CD14-positive monocyte (primary cell): ENCODE measurements around the gene COL6A1. TPM values are rescaled to one million over a fixed set of nuclear protein-coding genes. Genes with fewer than 3 reads are reported as not detected.

ENCODE experiments used
- DNase-seq, 3 donors: peaks; one replicate each; pipeline ENCODE4 v3.0.0-alpha.2; 2011 to 2022
- H2AFZ ChIP-seq: 2 replicates; pipeline ENCODE4 v1.6.0; 2012; ENCODE audit warnings: mild to moderate bottlenecking, low read depth, low read length, inconsistent platforms; ENCODE audit not compliant: insufficient read depth, poor library complexity, severe bottlenecking
- H3K27ac ChIP-seq, 2 donors: 1 replicate in 1 of 2; 2 replicates in 1 of 2; pipeline ENCODE4 v1.5.1; 2012 to 2013; ENCODE audit warnings: low read length in 2 of 2, control low read depth in 1 of 2, inconsistent platforms in 1 of 2, low read depth in 1 of 2, mild to moderate bottlenecking in 1 of 2
- H3K27me3 ChIP-seq, 2 donors: one replicate each; pipeline versions ENCODE4 v1.6.0 to v1.6.1; 2011 to 2013; ENCODE audit warnings: low read length in 2 of 2; ENCODE audit not compliant: control insufficient read depth in 2 of 2, insufficient read depth in 2 of 2
- H3K36me3 ChIP-seq, 2 donors: replicated peaks in 1 of 2; 1 replicate in 1 of 2; 2 replicates in 1 of 2; pipeline versions ENCODE4 v1.5.1 to v1.6.1; 2012 to 2013; ENCODE audit warnings: low read length in 2 of 2, control low read depth in 1 of 2, inconsistent platforms in 1 of 2, mild to moderate bottlenecking in 1 of 2; ENCODE audit not compliant: insufficient read depth in 2 of 2, control insufficient read depth in 1 of 2
- H3K4me1 ChIP-seq, 2 donors: 1 replicate in 1 of 2; 2 replicates in 1 of 2; pipeline versions ENCODE4 v1.5.1 to v1.6.1; 2012 to 2013; ENCODE audit warnings: low read length in 2 of 2, control low read depth in 1 of 2, inconsistent platforms in 1 of 2, mild to moderate bottlenecking in 1 of 2, moderate library complexity in 1 of 2; ENCODE audit not compliant: insufficient read depth in 2 of 2, control insufficient read depth in 1 of 2
- H3K4me2 ChIP-seq: replicated peaks from 2 replicates; pipeline ENCODE3; 2012; ENCODE audit warnings: low read length, moderate library complexity, mild to moderate bottlenecking; ENCODE audit not compliant: poor library complexity, severe bottlenecking; ENCODE audit errors: extremely low read depth
- H3K4me3 ChIP-seq, 3 experiments: fragments of 200-600 bp in 1 of 3; sonication (generic) in 1 of 3; replicated peaks in 1 of 3; 1 replicate in 2 of 3; 2 replicates in 1 of 3; pipeline ENCODE4 v1.5.1; 2011 to 2013; ENCODE audit warnings: low read length in 3 of 3, mild to moderate bottlenecking in 3 of 3, control low read depth in 2 of 3, low read depth in 2 of 3, inconsistent platforms in 1 of 3, moderate library complexity in 1 of 3
- H3K79me2 ChIP-seq: 2 replicates; pipeline ENCODE4 v1.6.0; 2012; ENCODE audit warnings: mild to moderate bottlenecking, control low read depth, inconsistent platforms, low read length, moderate library complexity; ENCODE audit not compliant: insufficient read depth
- H3K9ac ChIP-seq: 2 replicates; pipeline ENCODE4 v1.6.0; 2017; ENCODE audit warnings: low read length, mild to moderate bottlenecking; ENCODE audit not compliant: insufficient read depth, poor library complexity, severe bottlenecking
- H3K9me3 ChIP-seq, 2 donors: replicated peaks in 1 of 2; 1 replicate in 1 of 2; 2 replicates in 1 of 2; pipeline versions ENCODE4 v1.5.1 to v1.6.1; 2012 to 2013; ENCODE audit warnings: low read length in 2 of 2, control low read depth in 1 of 2; ENCODE audit not compliant: control insufficient read depth in 1 of 2, insufficient read depth in 1 of 2
- H4K20me1 ChIP-seq: 2 replicates; pipeline ENCODE4 v1.6.0; 2012; ENCODE audit warnings: mild to moderate bottlenecking, low read length, control low read depth, moderate library complexity; ENCODE audit not compliant: insufficient read depth
- H3K27ac Mint-ChIP-seq, 7 donors: one replicate each; pipeline ENCODE4 v1.8.0; 2020; ENCODE audit warnings: mild to moderate bottlenecking in 7 of 7, mixed read lengths in 7 of 7, moderate library complexity in 6 of 7, inconsistent platforms in 2 of 7
- H3K27me3 Mint-ChIP-seq, 3 donors: one replicate each; pipeline ENCODE4 v1.8.0; 2021 to 2022; ENCODE audit warnings: low read depth in 3 of 3, mild to moderate bottlenecking in 3 of 3, mixed read lengths in 3 of 3, moderate library complexity in 3 of 3, inconsistent platforms in 1 of 3
- H3K36me3 Mint-ChIP-seq, 2 donors: one replicate each; pipeline ENCODE4 v1.8.0; 2020; ENCODE audit warnings: mixed read lengths in 2 of 2, inconsistent platforms in 1 of 2, mild to moderate bottlenecking in 1 of 2
- H3K4me1 Mint-ChIP-seq: one replicate; pipeline ENCODE4 v1.8.0; 2020; ENCODE audit warnings: mild to moderate bottlenecking, mixed read lengths
- H3K4me3 Mint-ChIP-seq, 2 donors: one replicate each; pipeline ENCODE4 v1.8.0; 2020; ENCODE audit warnings: mild to moderate bottlenecking in 2 of 2, mixed read lengths in 2 of 2, moderate library complexity in 1 of 2
- H3K9me3 Mint-ChIP-seq, 7 donors: one replicate each; pipeline ENCODE4 v1.8.0; 2020 to 2022; ENCODE audit warnings: mixed read lengths in 7 of 7, mild to moderate bottlenecking in 6 of 7, moderate library complexity in 6 of 7, inconsistent platforms in 2 of 7
- WGBS: methylation state at CpG from one replicate; pipeline ENCODE4 v1.1.5; 2013; ENCODE audit warnings: missing lambda C conversion rate; ENCODE audit not compliant: insufficient coverage; 5-methylcytosine and 5-hydroxymethylcytosine counted together
- intact Hi-C, 2 donors: fragments of 100-400 bp; cut with micrococcal nuclease; formaldehyde crosslinking; loops; one replicate each; pipeline versions ENCODE4 v1.15.0 to v1.15.1; 2023
- polyA plus RNA-seq, 3 donors: library from polyadenylated mRNA; depleted of rRNA in 1 of 3; unstranded in 2 of 3; stranded (reverse) in 1 of 3; fragments of 300-500 nt in 2 of 3; fragments of >200 nt in 1 of 3; fragmentation: Illumina TruSeq in 2 of 3; gene quantifications; 1 replicate in 2 of 3; 2 replicates in 1 of 3; pipeline ENCODE4 v1.2.3, GENCODE V29; 2012 to 2021
- TF ChIP-seq, protein P1 (sequence below): fragments of 200-600 bp; IDR thresholded peaks from one replicate; pipeline ENCODE4 v1.8.0; 2022; ENCODE audit warnings: antibody characterized with exemption, mild to moderate bottlenecking

Gene COL6A1
- polyA plus RNA-seq, 3 donors = 0.08 to 0.11 (median 0.10) TPM

DNA sequence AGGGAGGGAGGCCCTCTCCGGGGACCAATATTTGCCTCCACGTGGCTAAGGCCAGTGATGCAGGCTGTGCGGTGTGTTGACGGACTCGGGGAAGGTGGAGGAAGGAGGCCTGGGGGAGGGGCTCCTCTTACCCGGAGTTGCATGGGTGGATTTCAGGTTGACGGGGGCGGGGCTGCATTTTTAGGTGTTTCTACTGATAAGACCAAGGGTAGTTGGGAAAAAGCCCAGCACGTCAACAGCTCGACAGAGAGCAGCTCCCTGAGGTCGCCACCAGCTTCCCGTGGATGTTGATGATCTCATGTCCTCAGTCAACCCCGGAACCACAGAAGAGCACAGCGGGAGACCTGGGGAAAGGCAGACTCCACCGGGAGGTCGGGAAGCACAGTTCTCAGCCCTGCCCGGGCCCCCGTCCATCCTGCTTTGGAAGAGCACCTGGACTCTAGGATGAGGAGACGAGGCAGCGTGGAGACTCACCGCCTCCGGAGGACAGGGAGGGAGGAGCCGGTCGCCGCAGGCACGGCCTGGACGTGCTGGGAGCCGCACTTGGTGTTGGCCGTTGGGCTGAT lies 32.9 kb upstream of the COL6A1 start:
- no peak overlapping the region for H2AFZ ChIP-seq
- no peak overlapping the region for H3K27ac ChIP-seq
- H3K79me2 ChIP-seq = no peaks in the 10 kb centered on the region
- no peak overlapping the region for H3K9ac ChIP-seq
- no peak overlapping the region for H3K27ac Mint-ChIP-seq
- no peaks in the 10 kb centered on the region for H3K36me3 Mint-ChIP-seq
- no peaks in the 10 kb centered on the region for H3K4me1 ChIP-seq
- no peak for DNase-seq
- no peak overlapping the region for H3K4me3 ChIP-seq
- no peaks in the 10 kb centered on the region for H3K27me3 ChIP-seq
- no peak overlapping the region for H3K4me3 Mint-ChIP-seq
- no peaks in the 10 kb centered on the region for H3K36me3 ChIP-seq
- 78% methylated on average over 19 of the region's 29 CpGs for WGBS
- peaks cover 3 to 12% (median 11%) of the 10 kb centered on the region in 3 donors for H3K27me3 Mint-ChIP-seq
- intact Hi-C loops = no loop called here
- TF ChIP-seq, protein P1, sequence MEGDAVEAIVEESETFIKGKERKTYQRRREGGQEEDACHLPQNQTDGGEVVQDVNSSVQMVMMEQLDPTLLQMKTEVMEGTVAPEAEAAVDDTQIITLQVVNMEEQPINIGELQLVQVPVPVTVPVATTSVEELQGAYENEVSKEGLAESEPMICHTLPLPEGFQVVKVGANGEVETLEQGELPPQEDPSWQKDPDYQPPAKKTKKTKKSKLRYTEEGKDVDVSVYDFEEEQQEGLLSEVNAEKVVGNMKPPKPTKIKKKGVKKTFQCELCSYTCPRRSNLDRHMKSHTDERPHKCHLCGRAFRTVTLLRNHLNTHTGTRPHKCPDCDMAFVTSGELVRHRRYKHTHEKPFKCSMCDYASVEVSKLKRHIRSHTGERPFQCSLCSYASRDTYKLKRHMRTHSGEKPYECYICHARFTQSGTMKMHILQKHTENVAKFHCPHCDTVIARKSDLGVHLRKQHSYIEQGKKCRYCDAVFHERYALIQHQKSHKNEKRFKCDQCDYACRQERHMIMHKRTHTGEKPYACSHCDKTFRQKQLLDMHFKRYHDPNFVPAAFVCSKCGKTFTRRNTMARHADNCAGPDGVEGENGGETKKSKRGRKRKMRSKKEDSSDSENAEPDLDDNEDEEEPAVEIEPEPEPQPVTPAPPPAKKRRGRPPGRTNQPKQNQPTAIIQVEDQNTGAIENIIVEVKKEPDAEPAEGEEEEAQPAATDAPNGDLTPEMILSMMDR = no peak
- no peaks in the 10 kb centered on the region for H3K4me1 Mint-ChIP-seq
- H3K9me3 ChIP-seq = peaks cover 0 to 8% of the 10 kb centered on the region in 2 donors
- no peak overlapping the region for H3K4me2 ChIP-seq
- H3K9me3 Mint-ChIP-seq = peaks cover 2 to 16% (median 7%) of the 10 kb centered on the region in 7 donors
- no peaks in the 10 kb centered on the region for H4K20me1 ChIP-seq

DNA sequence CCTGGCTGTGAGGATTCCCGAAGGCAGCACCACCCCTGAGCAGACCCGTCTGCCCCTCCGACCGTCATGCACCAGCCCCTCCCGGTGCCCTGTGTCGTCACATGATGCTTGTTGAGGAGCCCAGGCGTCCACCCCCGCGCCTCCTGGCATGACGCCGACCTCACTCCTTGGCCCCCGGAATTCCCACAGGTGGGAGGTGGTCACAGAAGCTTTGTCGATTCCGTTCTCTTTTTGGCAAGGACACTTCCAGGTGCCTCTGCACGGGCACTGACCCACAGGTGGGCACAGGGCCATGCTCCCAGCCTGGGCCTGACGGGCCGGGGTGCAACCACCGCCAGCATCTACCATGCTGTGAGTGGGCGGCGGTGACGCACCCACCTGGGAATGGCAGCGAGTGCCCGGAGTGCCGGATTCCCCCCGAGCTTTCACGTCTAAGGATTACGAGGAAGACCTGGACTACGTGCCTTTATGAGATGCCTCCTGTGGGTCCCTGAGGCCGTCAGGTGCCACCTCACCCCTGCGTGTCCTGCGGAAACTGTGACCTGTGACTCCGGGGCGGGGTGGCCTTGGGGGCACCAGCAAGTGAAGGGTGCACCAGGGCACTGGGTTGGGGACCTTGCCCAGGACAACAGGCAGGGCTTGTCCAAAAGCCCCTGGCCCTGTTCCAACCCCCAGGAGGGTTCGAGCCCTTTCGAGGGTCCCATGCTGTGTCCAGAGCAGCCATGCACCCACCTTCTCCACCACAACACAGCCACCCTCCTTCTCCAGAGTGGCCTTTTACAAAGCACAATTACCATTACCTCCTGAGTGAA lies 31.4 kb upstream of the COL6A1 start:
- intact Hi-C loops = no loop called here

More for the DNA sequence above, 31.4 kb upstream of the COL6A1 start:
- no peaks in the 10 kb centered on the region for H4K20me1 ChIP-seq
- peaks cover 0 to 8% of the 10 kb centered on the region in 2 donors for H3K9me3 ChIP-seq
- no peaks in the 10 kb centered on the region for H3K79me2 ChIP-seq
- no peak overlapping the region for H3K4me3 ChIP-seq
- Mint-ChIP-seq H3K4me3 (no peak overlapping the region), H3K9me3 (peaks cover 2 to 16% (median 7%) of the 10 kb centered on the region in 7 donors), H3K27me3 (peaks cover 4 to 17% (median 15%) of the 10 kb centered on the region in 3 donors), H3K36me3 (no peaks in the 10 kb centered on the region), H3K4me1 (no peaks in the 10 kb centered on the region), H3K27ac (no peak overlapping the region)
- H3K9ac ChIP-seq = no peak overlapping the region
- 88% methylated on average over 35 of the region's 35 CpGs for WGBS
- no peaks in the 10 kb centered on the region for H3K36me3 ChIP-seq
- TF ChIP-seq, protein P1 = no peak
- no peaks in the 10 kb centered on the region for H3K4me1 ChIP-seq
- DNase-seq = no peak
- no peak overlapping the region for H2AFZ ChIP-seq
- H3K27me3 ChIP-seq = no peaks in the 10 kb centered on the region
- no peak overlapping the region for H3K27ac ChIP-seq
- no peak overlapping the region for H3K4me2 ChIP-seq
